HG02571 (cell line): ENCODE data around the gene MAPK11.

Experiments
- ATAC-seq: cut with Tn5 transposase; IDR thresholded peaks from one replicate; pipeline ENCODE4 v1.9.1; 2021; ENCODE audit warnings: mild to moderate bottlenecking, moderate library complexity; ENCODE audit not compliant: unreplicated experiment

The MAPK11 gene

GRCh38 chr22:50227579-50228215 lies 42.5 kb downstream of the MAPK11 start:
- no peak for ATAC-seq

GRCh38 chr22:50226875-50227165 lies 43.4 kb downstream of the MAPK11 start:
- no peak for ATAC-seq

GRCh38 chr22:50226063-50226874 lies 43.9 kb downstream of the MAPK11 start:
- no peak for ATAC-seq

- no peak for ATAC-seq
Observed at GRCh38 chr22:50225200-50225969, 44.8 kb downstream of the MAPK11 start.

- ATAC-seq, result no peak
Observed at GRCh38 chr22:50224071-50224470, 46.1 kb downstream of the MAPK11 start.

- ATAC-seq, result no peak
Observed at GRCh38 chr22:50222508-50222907, 47.7 kb downstream of the MAPK11 start.

GRCh38 chr22:50221410-50222300 lies 48.5 kb downstream of the MAPK11 start:
- no peak for ATAC-seq

- no peak for ATAC-seq
Observed at GRCh38 chr22:50220603-50221409, 49.4 kb downstream of the MAPK11 start.

GRCh38 chr22:50219800-50220602 lies 50.2 kb downstream of the MAPK11 start:
- ATAC-seq, result no peak

GRCh38 chr22:50218996-50219727 lies 51.0 kb downstream of the MAPK11 start:
- ATAC-seq, result no peak

- no peak for ATAC-seq
Observed at GRCh38 chr22:50218153-50218995, 51.8 kb downstream of the MAPK11 start.

- no peak for ATAC-seq
Observed at GRCh38 chr22:50217543-50218152, 52.5 kb downstream of the MAPK11 start.

- no peak for ATAC-seq
Observed at GRCh38 chr22:50216684-50217520, 53.3 kb downstream of the MAPK11 start.

GRCh38 chr22:50216055-50216683 lies 54.0 kb downstream of the MAPK11 start:
- ATAC-seq, result no peak

GRCh38 chr22:50215297-50216054 lies 54.7 kb downstream of the MAPK11 start:
- no peak for ATAC-seq
